MCF 10A (cell line): ENCODE data around the gene PFDN5. TPM values are rescaled to one million over a fixed set of nuclear protein-coding genes. Genes with fewer than 3 reads are reported as not detected.

Source experiments
- BruUV-seq: library from RNA; stranded (reverse); fragments of 400-500 nt; replicated peaks from 2 replicates; lab custom pipeline; 2021; lab: Mats Ljungman, UMichigan
- CTCF ChIA-PET: fragments of 300-600 bp; sonication (Branson Sonifier 250); formaldehyde crosslinking; extraction: SDS; loops from one replicate; lab custom pipeline; 2021; ENCODE audit warnings: antibody characterized with exemption, inconsistent platforms; lab: Yijun Ruan, JAX
- POLR2A ChIA-PET: fragments of 300-600, 350-650 bp; sonication (Branson Sonifier 250); formaldehyde crosslinking; extraction: SDS; loops from one replicate; lab custom pipeline; 2020; ENCODE audit warnings: antibody characterized with exemption, inconsistent platforms; lab: Yijun Ruan, JAX
- DNase-seq: peaks from one replicate; pipeline ENCODE4 v3.0.0-alpha.2; 2018; ENCODE audit not compliant: unreplicated experiment
- H3K27ac Mint-ChIP-seq: one replicate; pipeline ENCODE4 v1.8.0; 2022; ENCODE audit warnings: mild to moderate bottlenecking, low read depth, mixed read lengths; ENCODE audit not compliant: unreplicated experiment
- H3K27me3 Mint-ChIP-seq: one replicate; pipeline ENCODE4 v1.8.0; 2022; ENCODE audit warnings: mixed read lengths; ENCODE audit not compliant: insufficient read depth, unreplicated experiment
- H3K36me3 Mint-ChIP-seq: one replicate; pipeline ENCODE4 v1.8.0; 2022; ENCODE audit warnings: mild to moderate bottlenecking, moderate library complexity, mixed read lengths; ENCODE audit not compliant: insufficient read depth, unreplicated experiment
- H3K4me1 Mint-ChIP-seq: one replicate; pipeline ENCODE4 v1.8.0; 2022; ENCODE audit warnings: mixed read lengths; ENCODE audit not compliant: insufficient read depth, unreplicated experiment
- H3K4me3 Mint-ChIP-seq: one replicate; pipeline ENCODE4 v1.8.0; 2022; ENCODE audit warnings: mild to moderate bottlenecking, moderate library complexity, mixed read lengths; ENCODE audit not compliant: unreplicated experiment
- H3K9me3 Mint-ChIP-seq: one replicate; pipeline ENCODE4 v1.8.0; 2022; ENCODE audit warnings: mixed read lengths; ENCODE audit not compliant: unreplicated experiment
- CTCF ChIP-seq: fragments of 200-600 bp; IDR thresholded peaks from one replicate; pipeline ENCODE4 v1.8.0; 2022; ENCODE audit warnings: antibody characterized with exemption, mild to moderate bottlenecking; ENCODE audit not compliant: unreplicated experiment
- intact Hi-C: fragments of 100-400 bp; cut with micrococcal nuclease; formaldehyde crosslinking; loops from 2 replicates; pipeline ENCODE4 v1.14.1; 2022
- total RNA-seq: library from RNA; stranded (reverse); gene quantifications from 2 replicates; pipeline ENCODE4 v1.2.3, GENCODE V29; 2022

The PFDN5 gene
- total RNA-seq, 1 experiment from 2014 or later = 205 TPM

GRCh38 chr12:53338916-53339315, 43.6 kb downstream of the PFDN5 start:
- H3K27ac Mint-ChIP-seq = no peak overlapping the region

GRCh38 chr12:53340398-53340797, 45.1 kb downstream of the PFDN5 start:
- H3K27ac Mint-ChIP-seq = no peak overlapping the region
- ChIA-PET POLR2A (no interaction called here), CTCF (interaction anchor here (0.6 to 0.8 kb wide), 3 partner anchors 8 to 46 kb away, joined by 3 read pairs; no protein-coding TSS in a partner anchor)
- peaks cover 6% of the 10 kb centered on the region for H3K4me1 Mint-ChIP-seq
- no TSS peak for BruUV-seq
- H3K9me3 Mint-ChIP-seq = no peaks in the 10 kb centered on the region
- peaks cover 48% of the 10 kb centered on the region for H3K27me3 Mint-ChIP-seq
- DNase-seq = no peak
- intact Hi-C loops = no loop called here
- H3K4me3 Mint-ChIP-seq = no peak overlapping the region
- H3K36me3 Mint-ChIP-seq = no peaks in the 10 kb centered on the region
- no peak for TF ChIP-seq CTCF

More at GRCh38 chr12:53338916-53339315, 43.6 kb downstream of the PFDN5 start:
- H3K27me3 Mint-ChIP-seq = peaks cover 48% of the 10 kb centered on the region
- H3K36me3 Mint-ChIP-seq = peaks cover 7% of the 10 kb centered on the region
- no peak overlapping the region for H3K4me3 Mint-ChIP-seq
- H3K4me1 Mint-ChIP-seq = peaks cover 6% of the 10 kb centered on the region
- no peaks in the 10 kb centered on the region for H3K9me3 Mint-ChIP-seq
- intact Hi-C loops = no loop called here
- CTCF ChIA-PET = no interaction called here
- no TSS peak for BruUV-seq
- POLR2A ChIA-PET = no interaction called here
- TF ChIP-seq CTCF = no peak
- no peak for DNase-seq

- H3K27me3 Mint-ChIP-seq = peaks cover 24% of the 10 kb centered on the region
- no peak for TF ChIP-seq CTCF
- H3K27ac Mint-ChIP-seq = no peak overlapping the region
- POLR2A ChIA-PET = interaction anchor here (1.2 to 6.4 kb wide), 3 partner anchors 18 to 38 kb away, joined by 5 to 49 read pairs (median 14); partner anchors contain the start of genes AAAS and SP1
- H3K36me3 Mint-ChIP-seq = no peaks in the 10 kb centered on the region
- DNase-seq = no peak
- H3K4me1 Mint-ChIP-seq = peaks cover 2% of the 10 kb centered on the region
- no TSS peak for BruUV-seq
- CTCF ChIA-PET = interaction anchor here (0.6 to 8.4 kb wide), 3 partner anchors 16 to 55 kb away, joined by 3 to 92 read pairs (median 63); partner anchors contain the start of gene AAAS
- intact Hi-C loops = no loop called here
- H3K4me3 Mint-ChIP-seq = peak overlapping the region; percentile 3
- H3K9me3 Mint-ChIP-seq = no peaks in the 10 kb centered on the region
Measured at GRCh38 chr12:53343449-53343848, 48.1 kb downstream of the PFDN5 start.

- intact Hi-C loops = no loop called here
- no peak overlapping the region for H3K27ac Mint-ChIP-seq
Measured at GRCh38 chr12:53343969-53344368, 48.6 kb downstream of the PFDN5 start.

More at GRCh38 chr12:53343969-53344368, 48.6 kb downstream of the PFDN5 start:
- BruUV-seq = no TSS peak
- ChIA-PET POLR2A (interaction anchor here (0.9 to 6.4 kb wide), 7 partner anchors 15 to 77 kb away, joined by 4 to 49 read pairs (median 6); partner anchors contain the start of genes AAAS, MYG1 and SP1), CTCF (interaction anchor here (0.6 to 8.4 kb wide), 8 partner anchors 16 to 1200 kb away, joined by 3 to 92 read pairs (median 5); partner anchors contain the start of genes AAAS and NPFF)
- DNase-seq = no peak
- Mint-ChIP-seq H3K4me3 (peak overlapping the region; percentile 75), H3K36me3 (no peaks in the 10 kb centered on the region), H3K9me3 (no peaks in the 10 kb centered on the region), H3K27me3 (peaks cover 19% of the 10 kb centered on the region), H3K4me1 (peaks cover 7% of the 10 kb centered on the region)
- TF ChIP-seq CTCF = no peak
